Thymus (tissue), 11 donors: ENCODE results near the gene TSPAN8. TPM values are rescaled to one million over a fixed set of nuclear protein-coding genes. Genes with fewer than 3 reads are reported as not detected.

Experiments used
- DNase-seq, 9 donors: peaks; one replicate each; pipeline ENCODE4 v3.0.0-alpha.2; 2013; ENCODE audit warnings: low spot score in 9 of 9, low read depth in 6 of 9, missing footprints in 1 of 9
- H3K27ac ChIP-seq, 2 donors: one replicate each; pipeline ENCODE4 v1.5.1; 2013; ENCODE audit warnings: control low read depth in 1 of 2, low read depth in 1 of 2, low read length in 1 of 2, mild to moderate bottlenecking in 1 of 2, moderate library complexity in 1 of 2
- H3K27me3 ChIP-seq, 2 donors: one replicate each; pipeline ENCODE4 v1.5.1; 2013; ENCODE audit warnings: low read length in 1 of 2; ENCODE audit not compliant: control insufficient read depth in 2 of 2, insufficient read depth in 1 of 2
- H3K36me3 ChIP-seq, 2 donors: one replicate each; pipeline ENCODE4 v1.5.1; 2013; ENCODE audit warnings: low read length in 1 of 2, mild to moderate bottlenecking in 1 of 2, moderate library complexity in 1 of 2; ENCODE audit not compliant: control insufficient read depth in 2 of 2, insufficient read depth in 2 of 2
- H3K4me1 ChIP-seq, 2 donors: one replicate each; pipeline ENCODE4 v1.5.1; 2013; ENCODE audit warnings: low read length in 2 of 2; ENCODE audit not compliant: control insufficient read depth in 2 of 2, insufficient read depth in 2 of 2
- H3K4me3 ChIP-seq, 2 donors: one replicate each; pipeline ENCODE4 v1.5.1; 2013; ENCODE audit warnings: low read length in 2 of 2, control low read depth in 1 of 2, mild to moderate bottlenecking in 1 of 2
- H3K9me3 ChIP-seq, 2 donors: one replicate each; pipeline ENCODE4 v1.5.1; 2013; ENCODE audit warnings: low read length in 1 of 2, mild to moderate bottlenecking in 1 of 2; ENCODE audit not compliant: control insufficient read depth in 2 of 2, insufficient read depth in 1 of 2
- WGBS: extraction: QIAGEN DNeasy Blood & Tissue Kit; methylation state at CpG from one replicate; pipeline ENCODE4 v1.1.7; 2013; 5-methylcytosine and 5-hydroxymethylcytosine counted together
- polyA plus RNA-seq: library from polyadenylated mRNA; stranded (reverse); fragments of 200-250 nt; gene quantifications from one replicate; pipeline ENCODE4 v1.2.3, GENCODE V29; 2013
- total RNA-seq: library from RNA; stranded (reverse); fragments of 120-200 nt; gene quantifications from one replicate; pipeline ENCODE4 v1.2.4, GENCODE V29; 2013
- donor health status: healthy.

TSPAN8 gene
- total and polyA plus RNA-seq, 2 donors = 0.33 to 5.9 TPM

DNA sequence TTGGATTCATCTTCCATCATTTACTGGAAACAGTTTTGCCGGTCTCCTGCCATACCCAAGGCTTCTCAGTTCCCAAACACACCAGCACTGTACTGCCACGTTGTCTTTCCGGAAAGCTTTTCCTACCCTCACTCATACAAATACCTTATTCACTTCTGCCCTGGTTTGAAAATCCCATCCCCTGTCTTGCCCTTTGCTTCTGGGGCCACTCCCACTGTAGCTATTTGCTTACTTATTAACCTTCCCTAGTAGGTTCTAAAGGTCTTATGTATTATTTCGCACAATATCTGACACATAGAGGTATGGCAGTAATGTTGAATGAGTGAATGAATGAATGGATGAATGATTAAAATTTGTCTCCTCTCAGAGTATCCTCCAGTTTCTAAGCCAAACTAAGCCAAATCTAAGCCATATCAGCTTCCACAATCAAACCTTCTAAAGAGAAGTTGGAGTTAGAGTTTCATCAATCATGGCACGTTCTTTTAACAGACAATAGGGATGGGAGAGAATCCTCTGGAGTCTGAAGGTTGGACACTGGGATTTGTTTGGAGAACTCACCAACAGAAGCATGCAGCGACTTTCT lies 18.6 kb downstream of the TSPAN8 start:
- Histone ChIP-seq H3K4me3 (no peak overlapping the region), H3K4me1 (no peaks in the 10 kb centered on the region), H3K27me3 (no peaks in the 10 kb centered on the region), H3K27ac (no peak overlapping the region), H3K9me3 (no peaks in the 10 kb centered on the region), H3K36me3 (no peaks in the 10 kb centered on the region)
- WGBS = 85% methylated on average over 6 of the region's 6 CpGs
- no peak for DNase-seq

DNA sequence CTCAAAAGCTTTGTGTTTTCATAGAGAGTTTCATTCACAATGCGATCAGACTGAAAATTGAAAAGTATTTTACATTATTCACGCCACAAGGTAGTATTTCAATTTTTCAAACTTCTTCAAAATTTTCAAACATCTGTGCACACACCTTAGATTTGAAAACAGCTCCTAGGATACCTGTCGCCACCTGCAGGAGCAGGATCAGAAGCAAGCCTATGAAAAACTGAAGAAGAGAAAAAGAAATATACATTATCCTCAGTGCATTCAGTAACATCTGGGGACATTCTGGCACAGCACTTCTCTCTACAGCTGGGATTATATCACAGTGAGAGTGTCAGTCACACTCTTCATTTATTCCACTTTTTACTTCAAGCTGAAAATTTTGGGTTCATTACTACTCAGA lies 19.8 kb downstream of the TSPAN8 start:
- H3K27ac ChIP-seq = no peak overlapping the region
- no peak for DNase-seq
- no peaks in the 10 kb centered on the region for H3K4me1 ChIP-seq
- no peak overlapping the region for H3K4me3 ChIP-seq
- H3K36me3 ChIP-seq = no peaks in the 10 kb centered on the region
- no peaks in the 10 kb centered on the region for H3K9me3 ChIP-seq
- 81% methylated on average over 3 of the region's 3 CpGs for WGBS
- no peaks in the 10 kb centered on the region for H3K27me3 ChIP-seq

DNA sequence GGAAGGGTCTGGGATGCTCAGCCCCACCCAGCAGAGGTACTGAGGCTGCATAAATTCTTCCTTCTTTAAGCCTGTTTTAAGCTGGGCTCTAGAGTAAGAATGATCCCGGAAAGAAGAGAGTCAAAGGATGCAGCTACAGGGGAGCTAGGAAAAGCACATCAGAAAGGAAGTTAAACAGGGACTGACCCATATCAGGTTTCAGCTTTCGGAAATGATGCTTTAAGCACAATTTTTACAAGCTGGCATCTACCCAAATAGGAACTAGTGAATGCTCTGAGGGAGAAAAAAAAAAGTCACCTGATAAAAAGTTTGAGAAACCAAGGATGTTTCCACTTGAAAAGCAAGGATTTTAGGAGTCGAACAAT lies 22.0 kb downstream of the TSPAN8 start:
- WGBS = 63% methylated on average over 3 of the region's 3 CpGs
- Histone ChIP-seq H3K27me3 (no peaks in the 10 kb centered on the region), H3K9me3 (no peaks in the 10 kb centered on the region), H3K36me3 (no peaks in the 10 kb centered on the region), H3K4me3 (no peak overlapping the region), H3K4me1 (no peaks in the 10 kb centered on the region), H3K27ac (no peak overlapping the region)
- no peak for DNase-seq

DNA sequence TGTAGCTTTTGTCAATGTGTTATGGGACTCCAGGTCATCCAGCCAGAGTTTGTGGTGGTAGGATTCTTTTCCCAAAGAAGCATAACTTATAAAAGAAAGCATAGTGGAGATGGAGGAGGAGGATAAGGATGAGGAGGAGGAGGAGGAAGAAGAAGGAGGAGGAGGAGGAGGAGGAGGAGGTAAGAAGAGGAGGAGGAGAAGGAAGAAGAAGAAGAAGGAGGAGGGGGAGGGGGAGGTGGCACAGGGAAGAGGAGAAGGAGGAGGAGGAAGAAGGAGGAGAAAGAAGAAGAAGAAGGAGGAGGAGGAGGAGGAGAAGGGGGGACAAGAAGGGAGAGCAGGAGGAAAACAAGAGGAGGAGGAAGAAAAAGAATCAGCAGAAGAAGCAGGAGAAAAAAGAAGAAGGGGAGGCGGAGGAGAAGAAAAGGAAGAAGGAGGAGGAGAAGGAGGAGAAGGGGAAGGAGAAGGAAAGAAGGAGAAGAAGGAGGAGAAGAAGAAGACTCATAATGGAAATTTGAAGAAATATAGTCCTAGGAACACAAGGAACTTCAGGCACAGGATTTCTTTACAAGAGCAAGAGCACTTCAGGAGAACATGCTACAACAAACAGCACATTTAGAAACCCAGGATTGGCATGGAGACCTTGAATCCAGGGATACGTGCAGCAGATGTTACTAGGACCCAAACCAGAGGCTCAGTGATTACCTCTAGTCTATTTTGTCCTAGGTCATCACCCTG lies 22.6 kb downstream of the TSPAN8 start:
- Histone ChIP-seq H3K4me3 (no peak overlapping the region), H3K9me3 (no peaks in the 10 kb centered on the region), H3K36me3 (no peaks in the 10 kb centered on the region), H3K4me1 (no peaks in the 10 kb centered on the region), H3K27me3 (no peaks in the 10 kb centered on the region), H3K27ac (no peak overlapping the region)
- DNase-seq = no peak
- WGBS = 82% methylated on average over 2 of the region's 2 CpGs

DNA sequence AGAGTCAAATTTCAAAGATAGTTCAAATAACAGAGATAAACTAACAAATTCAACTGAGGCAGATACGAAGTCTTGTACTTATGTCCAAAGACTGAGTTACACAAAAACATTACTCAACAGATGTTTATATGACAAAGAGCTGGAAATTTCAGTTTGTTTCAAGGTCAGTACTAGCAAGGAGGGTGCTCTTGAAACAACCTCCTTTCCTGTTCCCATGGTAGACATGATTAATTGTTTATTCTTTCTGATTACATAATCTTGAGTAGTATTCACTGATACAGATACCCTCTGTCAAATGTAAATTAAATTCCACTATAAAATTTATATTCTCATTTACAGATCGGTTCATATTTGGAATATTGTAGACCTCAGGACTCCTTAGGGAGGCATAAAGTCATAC lies 23.4 kb downstream of the TSPAN8 start:
- Histone ChIP-seq H3K36me3 (no peaks in the 10 kb centered on the region), H3K27me3 (no peaks in the 10 kb centered on the region), H3K27ac (no peak overlapping the region), H3K9me3 (no peaks in the 10 kb centered on the region), H3K4me3 (no peak overlapping the region), H3K4me1 (no peaks in the 10 kb centered on the region)
- WGBS = 46% methylated on average over 2 of the region's 2 CpGs
- DNase-seq = no peak

- Histone ChIP-seq H3K27ac (no peak overlapping the region), H3K9me3 (no peaks in the 10 kb centered on the region), H3K4me1 (no peaks in the 10 kb centered on the region), H3K27me3 (no peaks in the 10 kb centered on the region), H3K4me3 (no peak overlapping the region), H3K36me3 (no peaks in the 10 kb centered on the region)
- DNase-seq = no peak
- 15% methylated on average over 1 of the region's 1 CpG for WGBS
These were observed 27.2 kb downstream of the TSPAN8 start for GRCh38 chr12:71130521-71131069.

- DNase-seq = no peak
- Histone ChIP-seq H3K4me3 (no peak overlapping the region), H3K9me3 (no peaks in the 10 kb centered on the region), H3K4me1 (no peaks in the 10 kb centered on the region), H3K27ac (no peak overlapping the region), H3K36me3 (no peaks in the 10 kb centered on the region), H3K27me3 (no peaks in the 10 kb centered on the region)
- WGBS = 87% methylated on average over 2 of the region's 2 CpGs
These were observed 28.4 kb downstream of the TSPAN8 start for GRCh38 chr12:71129364-71129763.

DNA sequence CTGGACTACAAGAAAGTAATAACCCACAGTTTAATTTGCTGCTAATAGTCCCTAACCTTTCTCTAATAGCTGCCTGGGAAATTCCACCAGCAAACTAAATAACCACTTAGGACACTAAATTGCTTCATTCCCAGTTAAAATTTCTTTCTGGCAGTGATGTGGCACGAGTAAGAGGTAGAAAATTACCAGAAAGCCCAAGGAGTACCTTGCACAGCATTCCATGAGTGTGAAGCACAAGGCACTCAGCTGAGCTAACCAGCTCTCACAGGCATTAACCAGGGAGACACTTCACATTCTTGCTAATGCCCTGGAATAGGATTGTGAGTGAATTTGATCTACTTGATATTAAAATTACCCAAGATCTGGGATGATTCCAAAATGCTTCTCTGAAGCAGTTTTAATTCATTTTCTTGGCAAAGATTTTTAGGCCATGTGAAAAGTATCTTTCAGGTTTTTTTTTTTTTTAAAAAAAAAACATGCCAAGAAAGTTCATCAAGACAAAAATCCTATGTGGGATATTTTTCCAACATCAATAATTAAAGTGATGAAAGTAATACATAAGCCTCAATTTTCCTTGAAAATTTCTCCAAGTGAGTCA lies 29.5 kb downstream of the TSPAN8 start:
- no peaks in the 10 kb centered on the region for H3K9me3 ChIP-seq

GRCh38 chr12:71125949-71126348 lies 31.9 kb downstream of the TSPAN8 start:
- no peaks in the 10 kb centered on the region for H3K9me3 ChIP-seq
- WGBS = 88% methylated on average over 1 of the region's 1 CpG

More for the DNA sequence above, 29.5 kb downstream of the TSPAN8 start:
- no peak overlapping the region for H3K27ac ChIP-seq
- WGBS = 61% methylated on average over 1 of the region's 1 CpG
- no peaks in the 10 kb centered on the region for H3K4me1 ChIP-seq
- H3K4me3 ChIP-seq = no peak overlapping the region
- no peak for DNase-seq
- no peaks in the 10 kb centered on the region for H3K36me3 ChIP-seq
- no peaks in the 10 kb centered on the region for H3K27me3 ChIP-seq

More at GRCh38 chr12:71125949-71126348, 31.9 kb downstream of the TSPAN8 start:
- Histone ChIP-seq H3K27ac (no peak overlapping the region), H3K27me3 (no peaks in the 10 kb centered on the region), H3K4me1 (no peaks in the 10 kb centered on the region), H3K4me3 (no peak overlapping the region), H3K36me3 (no peaks in the 10 kb centered on the region)
- DNase-seq = no peak
